ENCODE results near the gene MPV17L2. TPM values are rescaled to one million over a fixed set of nuclear protein-coding genes. Genes with fewer than 3 reads are reported as not detected.

The MPV17L2 gene
- total and polyA plus RNA-seq, 10 of the 15 experiments (the other 5 are each of a cell fraction or from before 2014, with no cell fraction given): 5.1 to 57.2 (median 22.9) TPM

Small RNA genes within 50 kb of the gene (small RNA-seq; reads per million reads assigned to genes)
- gene IFI30: 0.62 reads per million, percentile 15 among the genes with 10 or more reads in this experiment

Other genes starting within 250 kb of the MPV17L2 start
Only the 7 nearest of the 16 such genes appear.
- 6.1 and 6.4 TPM in 2 replicates for gene MAST3, start 95.4 kb upstream of the MPV17L2 start, total RNA-seq (2014; rRNA removed)
- 2.7 and 3.0 TPM in 2 replicates for gene MAST3, start 95.4 kb upstream of the MPV17L2 start, total RNA-seq (2014; rRNA removed; fragmentation: Illumina TruSeq; extraction: Trizol)
- 21.5 and 22.2 TPM in 2 replicates for gene MAST3, start 95.4 kb upstream of the MPV17L2 start, total RNA-seq (2021)
- 1.9 and 4.5 TPM in 2 replicates for gene MAST3, start 95.4 kb upstream of the MPV17L2 start, polyA plus RNA-seq (2011; rRNA removed)
- 2.8 and 5.3 TPM in 2 replicates for gene MAST3, start 95.4 kb upstream of the MPV17L2 start, polyA plus RNA-seq (2014; fragmentation: Illumina TruSeq; extraction: Trizol)
- 1 to 10 TPM; 3.5 to 8.5 TPM for gene MAST3, start 95.4 kb upstream of the MPV17L2 start, polyA plus RNA-seq (2014; fragmentation: Nextera tagmentation; extraction: Ambion mirVana)
- 9.7 and 11.8 TPM in 2 replicates for gene MAST3, start 95.4 kb upstream of the MPV17L2 start, polyA plus RNA-seq (2014; rRNA removed)
- 10 to 100 TPM in 1 of 2 experiments, 1 to 10 TPM in 1; 9.7 to 10.5 TPM for gene MAST3, start 95.4 kb upstream of the MPV17L2 start, polyA plus RNA-seq (2016; fragmentation: Nextera tagmentation; extraction: Ambion mirVana)
- gene PIK3R2, start 40.1 kb upstream of the MPV17L2 start, total RNA-seq (2014; rRNA removed): 6.3 and 8.0 TPM in 2 replicates
- gene PIK3R2, start 40.1 kb upstream of the MPV17L2 start, total RNA-seq (2014; rRNA removed; fragmentation: Illumina TruSeq; extraction: Trizol): 1.9 and 3.9 TPM in 2 replicates
- 22.6 and 23.3 TPM in 2 replicates for gene PIK3R2, start 40.1 kb upstream of the MPV17L2 start, total RNA-seq (2021)
- gene PIK3R2, start 40.1 kb upstream of the MPV17L2 start, polyA plus RNA-seq (2011; rRNA removed): 2.9 and 6.4 TPM in 2 replicates
- gene PIK3R2, start 40.1 kb upstream of the MPV17L2 start, polyA plus RNA-seq (2014; fragmentation: Illumina TruSeq; extraction: Trizol): 0.73 and 3.4 TPM in 2 replicates
- under 1 TPM; 0.26 to 0.75 TPM for gene PIK3R2, start 40.1 kb upstream of the MPV17L2 start, polyA plus RNA-seq (2014; fragmentation: Nextera tagmentation; extraction: Ambion mirVana)
- 5.2 and 5.8 TPM in 2 replicates for gene PIK3R2, start 40.1 kb upstream of the MPV17L2 start, polyA plus RNA-seq (2014; rRNA removed)
- gene PIK3R2, start 40.1 kb upstream of the MPV17L2 start, polyA plus RNA-seq (2016; fragmentation: Nextera tagmentation; extraction: Ambion mirVana): 1 to 10 TPM; 1.1 TPM
- gene IFI30, start 19.4 kb upstream of the MPV17L2 start, total RNA-seq (2014; rRNA removed): 747 and 845 TPM in 2 replicates
- 221 and 225 TPM in 2 replicates for gene IFI30, start 19.4 kb upstream of the MPV17L2 start, total RNA-seq (2014; rRNA removed; fragmentation: Illumina TruSeq; extraction: Trizol)
- 301 and 314 TPM in 2 replicates for gene IFI30, start 19.4 kb upstream of the MPV17L2 start, total RNA-seq (2021)
- 232 and 365 TPM in 2 replicates for gene IFI30, start 19.4 kb upstream of the MPV17L2 start, polyA plus RNA-seq (2011; rRNA removed)
- 147 and 257 TPM in 2 replicates for gene IFI30, start 19.4 kb upstream of the MPV17L2 start, polyA plus RNA-seq (2014; fragmentation: Illumina TruSeq; extraction: Trizol)
- gene IFI30, start 19.4 kb upstream of the MPV17L2 start, polyA plus RNA-seq (2014; fragmentation: Nextera tagmentation; extraction: Ambion mirVana): 1,000 to 10,000 TPM; 1,054 to 1,112 TPM
- 492 and 678 TPM in 2 replicates for gene IFI30, start 19.4 kb upstream of the MPV17L2 start, polyA plus RNA-seq (2014; rRNA removed)
- gene IFI30, start 19.4 kb upstream of the MPV17L2 start, polyA plus RNA-seq (2016; fragmentation: Nextera tagmentation; extraction: Ambion mirVana): 100 to 1,000 TPM; 445 to 456 TPM
- gene RAB3A, start 10.8 kb downstream of the MPV17L2 start, total RNA-seq (2014; rRNA removed): 0.98 and 1.2 TPM in 2 replicates
- 0.51 and 0.67 TPM in 2 replicates for gene RAB3A, start 10.8 kb downstream of the MPV17L2 start, total RNA-seq (2014; rRNA removed; fragmentation: Illumina TruSeq; extraction: Trizol)
- 2.9 and 3.5 TPM in 2 replicates for gene RAB3A, start 10.8 kb downstream of the MPV17L2 start, total RNA-seq (2021)
- gene RAB3A, start 10.8 kb downstream of the MPV17L2 start, polyA plus RNA-seq (2011; rRNA removed): 1.3 and 2.8 TPM in 2 replicates
- gene RAB3A, start 10.8 kb downstream of the MPV17L2 start, polyA plus RNA-seq (2014; fragmentation: Illumina TruSeq; extraction: Trizol): 0.54 and 1.1 TPM in 2 replicates
- under 1 TPM in 1 of 2 experiments, not detected in 1; 0.07 TPM for gene RAB3A, start 10.8 kb downstream of the MPV17L2 start, polyA plus RNA-seq (2014; fragmentation: Nextera tagmentation; extraction: Ambion mirVana)
- 1.0 and 2.5 TPM in 2 replicates for gene RAB3A, start 10.8 kb downstream of the MPV17L2 start, polyA plus RNA-seq (2014; rRNA removed)
- 1 to 10 TPM; 1.6 to 2.0 TPM for gene RAB3A, start 10.8 kb downstream of the MPV17L2 start, polyA plus RNA-seq (2016; fragmentation: Nextera tagmentation; extraction: Ambion mirVana)
- 0.28 and 1.1 TPM in 2 replicates for gene PDE4C, start 33.2 kb downstream of the MPV17L2 start, total RNA-seq (2014; rRNA removed)
- 0.14 and 0.40 TPM in 2 replicates for gene PDE4C, start 33.2 kb downstream of the MPV17L2 start, total RNA-seq (2014; rRNA removed; fragmentation: Illumina TruSeq; extraction: Trizol)
- gene PDE4C, start 33.2 kb downstream of the MPV17L2 start, total RNA-seq (2021): 0.27 and 0.67 TPM in 2 replicates
- 0.19 and 0.43 TPM in 2 replicates for gene PDE4C, start 33.2 kb downstream of the MPV17L2 start, polyA plus RNA-seq (2011; rRNA removed)
- gene PDE4C, start 33.2 kb downstream of the MPV17L2 start, polyA plus RNA-seq (2014; fragmentation: Illumina TruSeq; extraction: Trizol): 0.15 TPM in 1 of 2 replicates, not detected in the other
- under 1 TPM; 0.08 to 0.13 TPM for gene PDE4C, start 33.2 kb downstream of the MPV17L2 start, polyA plus RNA-seq (2014; fragmentation: Nextera tagmentation; extraction: Ambion mirVana)
- 0.27 and 0.73 TPM in 2 replicates for gene PDE4C, start 33.2 kb downstream of the MPV17L2 start, polyA plus RNA-seq (2014; rRNA removed)
- under 1 TPM; 0.13 to 0.47 TPM for gene PDE4C, start 33.2 kb downstream of the MPV17L2 start, polyA plus RNA-seq (2016; fragmentation: Nextera tagmentation; extraction: Ambion mirVana)
- gene IQCN, start 81.2 kb downstream of the MPV17L2 start, total RNA-seq (2014; rRNA removed): 0.23 and 0.27 TPM in 2 replicates
- gene IQCN, start 81.2 kb downstream of the MPV17L2 start, total RNA-seq (2014; rRNA removed; fragmentation: Illumina TruSeq; extraction: Trizol): 0.27 and 0.28 TPM in 2 replicates
- 0.54 and 0.64 TPM in 2 replicates for gene IQCN, start 81.2 kb downstream of the MPV17L2 start, total RNA-seq (2021)
- gene IQCN, start 81.2 kb downstream of the MPV17L2 start, polyA plus RNA-seq (2011; rRNA removed): 0.01 TPM in 1 of 2 replicates, not detected in the other
- 0.08 and 0.19 TPM in 2 replicates for gene IQCN, start 81.2 kb downstream of the MPV17L2 start, polyA plus RNA-seq (2014; fragmentation: Illumina TruSeq; extraction: Trizol)
- gene IQCN, start 81.2 kb downstream of the MPV17L2 start, polyA plus RNA-seq (2014; fragmentation: Nextera tagmentation; extraction: Ambion mirVana): not detected
- gene IQCN, start 81.2 kb downstream of the MPV17L2 start, polyA plus RNA-seq (2014; rRNA removed): 0.45 and 0.72 TPM in 2 replicates
- under 1 TPM in 1 of 2 experiments, not detected in 1; 0.07 TPM for gene IQCN, start 81.2 kb downstream of the MPV17L2 start, polyA plus RNA-seq (2016; fragmentation: Nextera tagmentation; extraction: Ambion mirVana)
- gene JUND, start 88.4 kb downstream of the MPV17L2 start, total RNA-seq (2014; rRNA removed): 91.3 and 116 TPM in 2 replicates
- 16.9 and 19.1 TPM in 2 replicates for gene JUND, start 88.4 kb downstream of the MPV17L2 start, total RNA-seq (2014; rRNA removed; fragmentation: Illumina TruSeq; extraction: Trizol)
- gene JUND, start 88.4 kb downstream of the MPV17L2 start, total RNA-seq (2021): 164 and 176 TPM in 2 replicates
- 9.2 and 18.6 TPM in 2 replicates for gene JUND, start 88.4 kb downstream of the MPV17L2 start, polyA plus RNA-seq (2011; rRNA removed)
- 20.3 and 26.8 TPM in 2 replicates for gene JUND, start 88.4 kb downstream of the MPV17L2 start, polyA plus RNA-seq (2014; fragmentation: Illumina TruSeq; extraction: Trizol)
- 10 to 100 TPM; 11.2 to 16.0 TPM for gene JUND, start 88.4 kb downstream of the MPV17L2 start, polyA plus RNA-seq (2014; fragmentation: Nextera tagmentation; extraction: Ambion mirVana)
- 148 and 166 TPM in 2 replicates for gene JUND, start 88.4 kb downstream of the MPV17L2 start, polyA plus RNA-seq (2014; rRNA removed)
- gene JUND, start 88.4 kb downstream of the MPV17L2 start, polyA plus RNA-seq (2016; fragmentation: Nextera tagmentation; extraction: Ambion mirVana): 1 to 10 TPM; 7.4 to 9.1 TPM

All from GM12878 (cell line).